A673 (cell line): ENCODE measurements around the gene ZDHHC13. TPM values are rescaled to one million over a fixed set of nuclear protein-coding genes. Genes with fewer than 3 reads are reported as not detected.

Experiments
- BruUV-seq: library from RNA; stranded (reverse); fragments of 400-500 nt; replicated peaks from 2 replicates; lab custom pipeline; 2021; lab: Mats Ljungman, UMichigan
- CTCF ChIA-PET: fragments of 300-600 bp; sonication (Branson Sonifier 250); formaldehyde crosslinking; loops from one replicate; lab custom pipeline; 2022; ENCODE audit warnings: antibody characterized with exemption; lab: Charles Lee
- POLR2A ChIA-PET: fragments of 300-600 bp; sonication (Branson Sonifier 250); formaldehyde crosslinking; loops from one replicate; lab custom pipeline; 2022; ENCODE audit warnings: antibody characterized with exemption; ENCODE audit not compliant: low non-redundant PET; lab: Charles Lee
- DNase-seq: peaks from one replicate; pipeline ENCODE4 v3.0.0-alpha.2; 2015; ENCODE audit warnings: low spot score
- H3K27ac ChIP-seq: fragments of 200-600 bp; sonication (generic); 2 replicates; pipeline ENCODE4 v1.5.1; 2016; ENCODE audit warnings: mixed run types, low read depth, mild to moderate bottlenecking, mixed read lengths, antibody characterized with exemption, low read length; ENCODE audit not compliant: poor library complexity, severe bottlenecking
- H3K27me3 ChIP-seq: fragments of 200-600 bp; sonication (generic); replicated peaks from 2 replicates; pipeline ENCODE4 v1.6.1; 2017; ENCODE audit warnings: mixed run types, low read depth, mild to moderate bottlenecking, mixed read lengths, antibody characterized with exemption, low read length; ENCODE audit not compliant: insufficient read depth, poor library complexity
- H3K36me3 ChIP-seq: fragments of 200-600 bp; sonication (generic); 2 replicates; pipeline ENCODE4 v1.6.1; 2016; ENCODE audit warnings: mixed run types, mild to moderate bottlenecking, mixed read lengths, antibody characterized with exemption, low read length; ENCODE audit not compliant: insufficient read depth, poor library complexity, severe bottlenecking
- H3K4me1 ChIP-seq: fragments of 200-600 bp; sonication (generic); 2 replicates; pipeline ENCODE4 v1.6.1; 2017; ENCODE audit warnings: mixed run types, mild to moderate bottlenecking, mixed read lengths, antibody characterized with exemption, low read length; ENCODE audit not compliant: insufficient read depth, poor library complexity, severe bottlenecking
- H3K4me3 ChIP-seq: fragments of 200-600 bp; sonication (generic); 2 replicates; pipeline ENCODE4 v1.5.1; 2016; ENCODE audit warnings: low read depth, mixed run types, mild to moderate bottlenecking, mixed read lengths, low read length; ENCODE audit not compliant: poor library complexity, severe bottlenecking
- H3K9me3 ChIP-seq: fragments of 200-600 bp; sonication (generic); 2 replicates; pipeline ENCODE4 v1.6.1; 2016; ENCODE audit warnings: mixed run types, low read depth, mild to moderate bottlenecking, mixed read lengths, antibody characterized with exemption, low read length; ENCODE audit not compliant: poor library complexity, severe bottlenecking
- EZH2 ChIP-seq: fragments of 200-600 bp; sonication (generic); IDR thresholded peaks from 2 replicates; pipeline ENCODE4 v1.6.1; 2017; ENCODE audit warnings: borderline replicate concordance, low read depth, mild to moderate bottlenecking, mixed read lengths, antibody characterized with exemption, low read length; ENCODE audit not compliant: poor library complexity, severe bottlenecking
- intact Hi-C: fragments of 100-400 bp; cut with micrococcal nuclease; formaldehyde crosslinking; loops from one replicate; pipeline ENCODE4 v1.10.0; 2022; ENCODE audit not compliant: unreplicated experiment
- total RNA-seq: library from RNA; stranded (reverse); gene quantifications from 2 replicates; pipeline ENCODE4 v1.2.3, GENCODE V29; 2021
- TF ChIP-seq, protein P1 (sequence below): fragments of 300-800, 200-600 bp; sonication (generic); conservative IDR thresholded peaks from 2 replicates; pipeline ENCODE4 v1.5.1; 2017; ENCODE audit warnings: low read depth, mild to moderate bottlenecking, antibody characterized with exemption, low read length, moderate library complexity, mixed read lengths

Gene ZDHHC13
- total RNA-seq, 1 experiment from 2014 or later, result 10.3 TPM

DNA sequence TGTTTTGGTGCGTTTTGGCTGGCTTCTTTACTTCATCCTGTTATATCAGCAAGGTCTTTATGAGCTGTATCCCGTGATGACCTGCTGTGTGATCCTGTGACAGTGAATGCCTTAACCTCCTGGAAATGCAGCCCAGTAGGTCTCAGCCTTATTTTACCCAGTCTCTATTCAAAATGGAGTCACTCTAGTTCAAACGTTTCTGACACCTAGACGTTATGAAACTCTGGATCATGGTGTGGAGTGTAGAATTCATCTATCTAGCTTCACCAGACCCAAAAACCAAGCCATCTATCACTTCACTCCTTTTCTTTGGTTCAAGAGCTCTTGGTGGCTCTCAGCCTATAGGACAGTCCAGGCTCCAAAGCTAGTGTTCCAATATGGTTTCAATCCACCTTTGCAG, 28.2 kb upstream of the ZDHHC13 start:
- ChIA-PET POLR2A (no interaction called here), CTCF (no interaction called here)
- Histone ChIP-seq H3K9me3 (no peaks in the 10 kb centered on the region), H3K36me3 (no peaks in the 10 kb centered on the region), H3K4me3 (no peak overlapping the region), H3K4me1 (no peaks in the 10 kb centered on the region), H3K27ac (no peak overlapping the region), H3K27me3 (no peaks in the 10 kb centered on the region)
- intact Hi-C loops, result no loop called here
- no peak for TF ChIP-seq EZH2
- TF ChIP-seq, protein P1, sequence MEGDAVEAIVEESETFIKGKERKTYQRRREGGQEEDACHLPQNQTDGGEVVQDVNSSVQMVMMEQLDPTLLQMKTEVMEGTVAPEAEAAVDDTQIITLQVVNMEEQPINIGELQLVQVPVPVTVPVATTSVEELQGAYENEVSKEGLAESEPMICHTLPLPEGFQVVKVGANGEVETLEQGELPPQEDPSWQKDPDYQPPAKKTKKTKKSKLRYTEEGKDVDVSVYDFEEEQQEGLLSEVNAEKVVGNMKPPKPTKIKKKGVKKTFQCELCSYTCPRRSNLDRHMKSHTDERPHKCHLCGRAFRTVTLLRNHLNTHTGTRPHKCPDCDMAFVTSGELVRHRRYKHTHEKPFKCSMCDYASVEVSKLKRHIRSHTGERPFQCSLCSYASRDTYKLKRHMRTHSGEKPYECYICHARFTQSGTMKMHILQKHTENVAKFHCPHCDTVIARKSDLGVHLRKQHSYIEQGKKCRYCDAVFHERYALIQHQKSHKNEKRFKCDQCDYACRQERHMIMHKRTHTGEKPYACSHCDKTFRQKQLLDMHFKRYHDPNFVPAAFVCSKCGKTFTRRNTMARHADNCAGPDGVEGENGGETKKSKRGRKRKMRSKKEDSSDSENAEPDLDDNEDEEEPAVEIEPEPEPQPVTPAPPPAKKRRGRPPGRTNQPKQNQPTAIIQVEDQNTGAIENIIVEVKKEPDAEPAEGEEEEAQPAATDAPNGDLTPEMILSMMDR, result no peak
- BruUV-seq, result no TSS peak
- no peak for DNase-seq

DNA sequence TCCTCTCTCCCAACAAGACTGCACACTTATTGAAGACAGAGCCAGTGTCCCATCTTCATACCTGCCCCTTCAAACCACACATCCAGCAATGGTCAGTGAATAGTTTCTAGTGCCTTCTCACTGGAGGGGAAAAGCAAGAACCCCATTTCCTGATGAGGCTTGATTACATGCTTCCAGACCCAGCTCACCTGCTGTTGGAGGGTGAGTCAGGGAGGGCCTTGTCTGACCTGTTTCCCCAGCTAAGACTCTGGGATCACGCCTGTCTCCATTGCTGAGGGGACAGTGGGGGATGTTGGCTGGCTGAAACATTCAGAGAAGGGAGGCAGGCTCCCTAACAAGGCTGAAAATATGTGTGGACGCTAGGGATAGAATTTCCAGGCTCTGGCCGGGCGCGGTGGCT, 27.5 kb upstream of the ZDHHC13 start:
- no peaks in the 10 kb centered on the region for H3K36me3 ChIP-seq
- no TSS peak for BruUV-seq
- no peak for DNase-seq
- no peak overlapping the region for H3K27ac ChIP-seq
- ChIA-PET CTCF (no interaction called here), POLR2A (no interaction called here)
- no peak for TF ChIP-seq EZH2
- TF ChIP-seq, protein P1, result no peak
- intact Hi-C loops, result no loop called here
- no peaks in the 10 kb centered on the region for H3K27me3 ChIP-seq
- H3K9me3 ChIP-seq, result no peaks in the 10 kb centered on the region
- H3K4me3 ChIP-seq, result no peak overlapping the region
- no peaks in the 10 kb centered on the region for H3K4me1 ChIP-seq

DNA sequence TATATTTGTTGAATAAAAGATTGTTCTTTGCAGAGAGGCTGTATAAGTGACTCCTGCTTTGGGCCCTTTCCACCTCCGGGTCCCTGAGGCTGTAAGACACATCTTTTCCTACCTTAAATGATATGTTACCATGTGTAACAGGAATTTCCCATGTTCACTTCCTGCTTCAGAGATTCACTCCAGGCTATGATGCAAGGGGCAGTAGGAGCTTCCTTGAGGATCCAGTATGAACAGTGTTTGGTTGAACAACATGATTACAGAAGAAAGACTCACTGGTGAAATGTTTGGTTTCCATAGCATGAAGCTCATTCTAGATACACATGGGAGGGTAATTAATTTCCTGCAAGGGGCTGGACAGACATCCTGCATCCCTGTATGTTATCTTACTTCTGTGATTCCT, 25.6 kb upstream of the ZDHHC13 start:
- H3K4me1 ChIP-seq, result no peaks in the 10 kb centered on the region
- no peak overlapping the region for H3K4me3 ChIP-seq
- POLR2A ChIA-PET, result no interaction called here
- H3K27me3 ChIP-seq, result no peaks in the 10 kb centered on the region
- BruUV-seq, result no TSS peak
- H3K9me3 ChIP-seq, result no peaks in the 10 kb centered on the region
- H3K36me3 ChIP-seq, result no peaks in the 10 kb centered on the region
- DNase-seq, result no peak
- no peak overlapping the region for H3K27ac ChIP-seq
- CTCF ChIA-PET, result no interaction called here
- intact Hi-C loops, result no loop called here
- TF ChIP-seq, protein P1, result no peak
- TF ChIP-seq EZH2, result no peak
